Measurements from ENCODE around the gene PCP4.
"Not testable (repeated sequence)": the region's sequence is repeated elsewhere in the genome, so short reads cannot be mapped to it uniquely, and the experiment has no call there.

Gene PCP4

GRCh38 chr21:39855595-39855994, 11.6 kb upstream of the PCP4 start:
- no peak for DNase-seq
- in situ Hi-C loops (cut with MboI; ENCODE audit: low pct_unique_long_range_greater_than_20kb, low sequenced_read_pairs) = no loop called here

GRCh38 chr21:39860600-39860999, 6.6 kb upstream of the PCP4 start:
- in situ Hi-C loops (cut with MboI; ENCODE audit: low pct_unique_long_range_greater_than_20kb, low sequenced_read_pairs) = no loop called here

GRCh38 chr21:39863111-39863510, 4.1 kb upstream of the PCP4 start:
- no peak for DNase-seq
- in situ Hi-C loops (cut with MboI; ENCODE audit: low pct_unique_long_range_greater_than_20kb, low sequenced_read_pairs) = no loop called here

More at GRCh38 chr21:39860600-39860999, 6.6 kb upstream of the PCP4 start:
- no peak for DNase-seq

- in situ Hi-C loops (cut with MboI; ENCODE audit: low pct_unique_long_range_greater_than_20kb, low sequenced_read_pairs) = no loop called here
- no peak for DNase-seq
These were observed 1.1 kb upstream of the PCP4 start for GRCh38 chr21:39866093-39866492.

GRCh38 chr21:39869141-39869818, 2.0 kb downstream of the PCP4 start:
- in situ Hi-C loops (cut with MboI; ENCODE audit: low pct_unique_long_range_greater_than_20kb, low sequenced_read_pairs) = no loop called here
- DNase-seq = no peak

GRCh38 chr21:39873687-39874086, 6.4 kb downstream of the PCP4 start:
- no peak for DNase-seq
- in situ Hi-C loops (cut with MboI; ENCODE audit: low pct_unique_long_range_greater_than_20kb, low sequenced_read_pairs) = no loop called here

GRCh38 chr21:39874206-39874605, 7.0 kb downstream of the PCP4 start:
- in situ Hi-C loops (cut with MboI; ENCODE audit: low pct_unique_long_range_greater_than_20kb, low sequenced_read_pairs) = no loop called here
- no peak for DNase-seq

GRCh38 chr21:39874759-39875158, 7.5 kb downstream of the PCP4 start:
- in situ Hi-C loops (cut with MboI; ENCODE audit: low pct_unique_long_range_greater_than_20kb, low sequenced_read_pairs) = no loop called here

GRCh38 chr21:39881661-39882060, 14.4 kb downstream of the PCP4 start:
- in situ Hi-C loops (cut with MboI; ENCODE audit: low pct_unique_long_range_greater_than_20kb, low sequenced_read_pairs) = no loop called here
- no peak for DNase-seq

More at GRCh38 chr21:39874759-39875158, 7.5 kb downstream of the PCP4 start:
- no peak for DNase-seq

- DNase-seq = no peak
- in situ Hi-C loops (cut with MboI; ENCODE audit: low pct_unique_long_range_greater_than_20kb, low sequenced_read_pairs) = no loop called here
These were observed 15.1 kb downstream of the PCP4 start for GRCh38 chr21:39882151-39882838.

GRCh38 chr21:39882839-39883195, 15.6 kb downstream of the PCP4 start:
- in situ Hi-C loops (cut with MboI; ENCODE audit: low pct_unique_long_range_greater_than_20kb, low sequenced_read_pairs) = no loop called here
- DNase-seq = no peak

- in situ Hi-C loops (cut with MboI; ENCODE audit: low pct_unique_long_range_greater_than_20kb, low sequenced_read_pairs) = no loop called here
- no peak for DNase-seq
These were observed 18.0 kb downstream of the PCP4 start for GRCh38 chr21:39885119-39885848.

GRCh38 chr21:39888848-39889247, 21.6 kb downstream of the PCP4 start:
- no peak for DNase-seq
- in situ Hi-C loops (cut with MboI; ENCODE audit: low pct_unique_long_range_greater_than_20kb, low sequenced_read_pairs) = no loop called here

GRCh38 chr21:39891111-39891510, 23.9 kb downstream of the PCP4 start:
- in situ Hi-C loops (cut with MboI; ENCODE audit: low pct_unique_long_range_greater_than_20kb, low sequenced_read_pairs) = no loop called here
- DNase-seq = no peak

GRCh38 chr21:39891863-39892262, 24.6 kb downstream of the PCP4 start:
- in situ Hi-C loops (cut with MboI; ENCODE audit: low pct_unique_long_range_greater_than_20kb, low sequenced_read_pairs); DNase-seq: not testable (repeated sequence)

- in situ Hi-C loops (cut with MboI; ENCODE audit: low pct_unique_long_range_greater_than_20kb, low sequenced_read_pairs) = no loop called here
- DNase-seq = no peak
These were observed 33.3 kb downstream of the PCP4 start for GRCh38 chr21:39900491-39900890.

GRCh38 chr21:39900911-39901310, 33.7 kb downstream of the PCP4 start:
- in situ Hi-C loops (cut with MboI; ENCODE audit: low pct_unique_long_range_greater_than_20kb, low sequenced_read_pairs) = no loop called here

GRCh38 chr21:39902986-39903385, 35.7 kb downstream of the PCP4 start:
- in situ Hi-C loops (cut with MboI; ENCODE audit: low pct_unique_long_range_greater_than_20kb, low sequenced_read_pairs) = no loop called here
- no peak for DNase-seq

More at GRCh38 chr21:39900911-39901310, 33.7 kb downstream of the PCP4 start:
- no peak for DNase-seq

- in situ Hi-C loops (cut with MboI; ENCODE audit: low pct_unique_long_range_greater_than_20kb, low sequenced_read_pairs) = no loop called here
- no peak for DNase-seq
These were observed 37.2 kb downstream of the PCP4 start for GRCh38 chr21:39904457-39904856.

GRCh38 chr21:39908265-39908923, 41.2 kb downstream of the PCP4 start:
- no peak for DNase-seq
- in situ Hi-C loops (cut with MboI; ENCODE audit: low pct_unique_long_range_greater_than_20kb, low sequenced_read_pairs) = no loop called here
